CD4-positive, alpha-beta T cell (primary cell): ENCODE results near the gene CACNA1E. TPM values are rescaled to one million over a fixed set of nuclear protein-coding genes. Genes with fewer than 3 reads are reported as not detected.

Experiments used
- ATAC-seq: fragments of 200-7000 bp; cut with Tn5 transposase; one replicate; pipeline ENCODE4 v1.10.0; 2022; ENCODE audit warnings: mild to moderate bottlenecking; ENCODE audit not compliant: poor library complexity
- CTCF ChIA-PET: fragments of 350-600 bp; sonication (Branson Sonifier 250); formaldehyde crosslinking; loops from one replicate; lab custom pipeline; 2021; ENCODE audit warnings: antibody characterized with exemption, inconsistent platforms; lab: Charles Lee
- POLR2A ChIA-PET: fragments of 350-600 bp; sonication (Branson Sonifier 250); formaldehyde crosslinking; loops from one replicate; lab custom pipeline; 2021; ENCODE audit warnings: antibody characterized with exemption, inconsistent platforms; lab: Charles Lee
- DNase-seq, 14 experiments: peaks; one replicate each; pipeline ENCODE4 v3.0.0-alpha.2; 2013 to 2020; ENCODE audit warnings: mixed read lengths in 2 of 14
- H3K27ac ChIP-seq, 2 donors: one replicate each; pipeline versions ENCODE4 v1.5.1 to v1.7.0; 2013; ENCODE audit warnings: low read length in 2 of 2, low read depth in 1 of 2, mild to moderate bottlenecking in 1 of 2
- H3K27me3 ChIP-seq, 2 experiments: 1 replicate in 1 of 2; 2 replicates in 1 of 2; pipeline versions ENCODE4 v1.6.1 to v1.7.0; 2013; ENCODE audit warnings: low read length in 2 of 2, control low read depth in 1 of 2, mild to moderate bottlenecking in 1 of 2, moderate library complexity in 1 of 2; ENCODE audit not compliant: insufficient read depth in 2 of 2, control insufficient read depth in 1 of 2
- H3K36me3 ChIP-seq: one replicate; pipeline ENCODE4 v1.6.1; 2013; ENCODE audit warnings: low read length, control low read depth; ENCODE audit not compliant: insufficient read depth
- H3K4me1 ChIP-seq: one replicate; pipeline ENCODE4 v1.6.1; 2013; ENCODE audit warnings: low read length, control low read depth; ENCODE audit not compliant: insufficient read depth
- H3K4me3 ChIP-seq: one replicate; pipeline ENCODE4 v1.5.1; 2013; ENCODE audit warnings: mild to moderate bottlenecking, low read length, moderate library complexity
- H3K9me3 ChIP-seq, 2 experiments: 1 replicate in 1 of 2; 2 replicates in 1 of 2; pipeline versions ENCODE4 v1.6.1 to v1.7.0; 2013; ENCODE audit warnings: low read length in 2 of 2, mild to moderate bottlenecking in 2 of 2, control low read depth in 1 of 2, moderate library complexity in 1 of 2; ENCODE audit not compliant: control insufficient read depth in 1 of 2, insufficient read depth in 1 of 2
- H3K27ac Mint-ChIP-seq: one replicate; pipeline ENCODE4 v1.8.0; 2020; ENCODE audit warnings: mixed read lengths
- H3K27me3 Mint-ChIP-seq: one replicate; pipeline ENCODE4 v1.8.0; 2021; ENCODE audit warnings: mixed read lengths
- H3K36me3 Mint-ChIP-seq: one replicate; pipeline ENCODE4 v1.8.0; 2021; ENCODE audit warnings: low read depth, mixed read lengths
- H3K4me1 Mint-ChIP-seq: one replicate; pipeline ENCODE4 v1.8.0; 2021; ENCODE audit warnings: low read depth, mixed read lengths
- H3K4me3 Mint-ChIP-seq: one replicate; pipeline ENCODE4 v1.8.0; 2020; ENCODE audit warnings: mild to moderate bottlenecking, mixed read lengths
- H3K9me3 Mint-ChIP-seq: one replicate; pipeline ENCODE4 v1.8.0; 2020; ENCODE audit warnings: mixed read lengths
- intact Hi-C, 2 experiments: fragments of 100-400 bp; cut with DNase I in 1 of 2; cut with micrococcal nuclease in 1 of 2; formaldehyde crosslinking; loops; one replicate each; pipeline versions ENCODE4 v1.15.1 to v1.9.0; 2023 to 2025; cut with DNase I, micrococcal nuclease
- total RNA-seq, 174 experiments: library from RNA in 2 of 174; stranded (reverse) in 2 of 174; gene quantifications; one replicate each; pipeline ENCODE4 v1.2.3 and lab custom pipeline; 2021 to 2026
- TF ChIP-seq, protein P1 (sequence below): fragments of 200-600 bp; IDR thresholded peaks from one replicate; pipeline ENCODE4 v1.8.0; 2022; ENCODE audit warnings: antibody characterized with exemption, mild to moderate bottlenecking

CACNA1E gene
- total RNA-seq, 2 experiments from 2014 or later: not detected

DNA sequence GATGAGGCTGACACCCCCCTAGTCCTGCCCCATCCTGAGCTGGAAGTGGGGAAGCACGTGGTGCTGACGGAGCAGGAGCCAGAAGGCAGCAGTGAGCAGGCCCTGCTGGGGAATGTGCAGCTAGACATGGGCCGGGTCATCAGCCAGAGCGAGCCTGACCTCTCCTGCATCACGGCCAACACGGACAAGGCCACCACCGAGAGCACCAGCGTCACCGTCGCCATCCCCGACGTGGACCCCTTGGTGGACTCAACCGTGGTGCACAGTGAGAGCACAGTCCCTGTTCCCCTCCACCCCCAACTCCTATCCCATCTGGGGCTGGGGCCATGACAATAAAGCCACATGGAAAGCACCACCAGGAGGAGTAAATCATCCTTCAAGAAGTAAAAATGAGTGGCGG, 250.2 kb downstream of the CACNA1E start:
- intact Hi-C loops: no loop called here
- no peak overlapping the region for H3K27ac ChIP-seq
- TF ChIP-seq, protein P1, sequence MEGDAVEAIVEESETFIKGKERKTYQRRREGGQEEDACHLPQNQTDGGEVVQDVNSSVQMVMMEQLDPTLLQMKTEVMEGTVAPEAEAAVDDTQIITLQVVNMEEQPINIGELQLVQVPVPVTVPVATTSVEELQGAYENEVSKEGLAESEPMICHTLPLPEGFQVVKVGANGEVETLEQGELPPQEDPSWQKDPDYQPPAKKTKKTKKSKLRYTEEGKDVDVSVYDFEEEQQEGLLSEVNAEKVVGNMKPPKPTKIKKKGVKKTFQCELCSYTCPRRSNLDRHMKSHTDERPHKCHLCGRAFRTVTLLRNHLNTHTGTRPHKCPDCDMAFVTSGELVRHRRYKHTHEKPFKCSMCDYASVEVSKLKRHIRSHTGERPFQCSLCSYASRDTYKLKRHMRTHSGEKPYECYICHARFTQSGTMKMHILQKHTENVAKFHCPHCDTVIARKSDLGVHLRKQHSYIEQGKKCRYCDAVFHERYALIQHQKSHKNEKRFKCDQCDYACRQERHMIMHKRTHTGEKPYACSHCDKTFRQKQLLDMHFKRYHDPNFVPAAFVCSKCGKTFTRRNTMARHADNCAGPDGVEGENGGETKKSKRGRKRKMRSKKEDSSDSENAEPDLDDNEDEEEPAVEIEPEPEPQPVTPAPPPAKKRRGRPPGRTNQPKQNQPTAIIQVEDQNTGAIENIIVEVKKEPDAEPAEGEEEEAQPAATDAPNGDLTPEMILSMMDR: no peak

DNA sequence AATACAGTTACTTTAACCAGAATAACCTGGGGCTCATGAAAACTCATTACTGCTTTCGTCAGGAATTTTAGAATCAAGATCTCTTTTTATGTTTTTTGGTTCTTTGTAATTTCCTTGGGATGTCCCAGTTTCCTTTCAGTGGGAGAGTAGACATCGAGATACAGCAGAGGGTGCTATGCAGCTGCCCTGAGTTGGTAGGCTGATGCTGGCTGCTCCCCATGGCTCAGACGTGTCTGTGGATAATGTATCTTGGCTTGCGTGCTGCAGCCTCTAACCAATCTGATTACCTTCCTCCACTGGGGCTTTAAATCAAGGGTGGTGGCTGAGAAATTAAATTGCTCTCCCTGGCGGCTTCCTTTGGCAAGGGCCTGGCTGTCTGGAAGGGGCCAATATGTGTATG, 253.7 kb downstream of the CACNA1E start:
- no peaks in the 10 kb centered on the region for H3K27me3 Mint-ChIP-seq
- TF ChIP-seq, protein P1: no peak
- H3K27ac Mint-ChIP-seq: no peak overlapping the region
- H3K9me3 ChIP-seq: peaks cover 0 to 11% of the 10 kb centered on the region in 2 experiments
- no peaks in the 10 kb centered on the region for H3K36me3 ChIP-seq
- H3K4me1 ChIP-seq: no peaks in the 10 kb centered on the region
- no peaks in the 10 kb centered on the region for H3K9me3 Mint-ChIP-seq
- intact Hi-C loops: no loop called here
- no peaks in the 10 kb centered on the region for H3K27me3 ChIP-seq
- no peak overlapping the region for H3K4me3 Mint-ChIP-seq
- CTCF ChIA-PET: no interaction called here
- no peaks in the 10 kb centered on the region for H3K36me3 Mint-ChIP-seq
- H3K4me3 ChIP-seq: no peak overlapping the region
- no peak overlapping the region for H3K27ac ChIP-seq
- no peaks in the 10 kb centered on the region for H3K4me1 Mint-ChIP-seq
- no peak for ATAC-seq
- POLR2A ChIA-PET: no interaction called here
- DNase-seq: no peak

More for the DNA sequence above, 250.2 kb downstream of the CACNA1E start:
- no peaks in the 10 kb centered on the region for H3K36me3 Mint-ChIP-seq
- Histone ChIP-seq H3K4me1 (no peaks in the 10 kb centered on the region), H3K27me3 (no peaks in the 10 kb centered on the region), H3K4me3 (no peak overlapping the region), H3K9me3 (peaks cover 0 to 11% of the 10 kb centered on the region in 2 experiments), H3K36me3 (no peaks in the 10 kb centered on the region)
- ChIA-PET CTCF (no interaction called here), POLR2A (no interaction called here)
- H3K4me1 Mint-ChIP-seq: no peaks in the 10 kb centered on the region
- no peak overlapping the region for H3K27ac Mint-ChIP-seq
- no peaks in the 10 kb centered on the region for H3K27me3 Mint-ChIP-seq
- DNase-seq (no peak), ATAC-seq (no peak)
- H3K4me3 Mint-ChIP-seq: no peak overlapping the region
- H3K9me3 Mint-ChIP-seq: no peaks in the 10 kb centered on the region

DNA sequence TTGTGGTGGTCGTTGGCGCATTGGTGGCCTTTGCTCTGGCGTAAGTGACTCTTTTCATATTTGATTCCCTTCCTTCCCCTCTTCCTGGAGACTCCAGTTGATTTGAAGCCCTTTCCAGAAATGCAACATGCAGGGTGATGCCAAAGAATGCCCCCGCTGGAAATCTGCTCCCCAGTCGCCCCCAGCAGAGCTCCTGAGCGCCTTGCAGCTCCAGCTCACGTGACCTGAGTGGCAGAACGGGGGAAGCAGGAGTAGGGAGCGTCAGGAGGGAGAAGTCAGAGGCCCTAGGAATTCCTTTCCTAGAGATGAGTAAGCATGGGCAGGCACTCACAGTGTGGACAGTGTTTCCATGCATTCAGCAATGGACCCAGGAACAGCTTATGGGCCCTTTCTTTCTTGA, 255.9 kb downstream of the CACNA1E start:
- CTCF ChIA-PET: no interaction called here

More for the DNA sequence above, 255.9 kb downstream of the CACNA1E start:
- no peak overlapping the region for H3K27ac Mint-ChIP-seq
- Histone ChIP-seq H3K9me3 (peaks cover 0 to 11% of the 10 kb centered on the region in 2 experiments), H3K4me3 (no peak overlapping the region), H3K4me1 (no peaks in the 10 kb centered on the region), H3K36me3 (no peaks in the 10 kb centered on the region), H3K27me3 (no peaks in the 10 kb centered on the region), H3K27ac (no peak overlapping the region)
- no peaks in the 10 kb centered on the region for H3K4me1 Mint-ChIP-seq
- H3K9me3 Mint-ChIP-seq: no peaks in the 10 kb centered on the region
- intact Hi-C loops: no loop called here
- TF ChIP-seq, protein P1: no peak
- no peak overlapping the region for H3K4me3 Mint-ChIP-seq
- H3K27me3 Mint-ChIP-seq: no peaks in the 10 kb centered on the region
- ATAC-seq (no peak), DNase-seq (no peak)
- no peaks in the 10 kb centered on the region for H3K36me3 Mint-ChIP-seq
- POLR2A ChIA-PET: no interaction called here
